ENCODE data around the gene AGPAT4.
A peak's percentile ranks its signal among the peaks of the same experiment; 100 is the strongest.

AGPAT4 gene

DNA sequence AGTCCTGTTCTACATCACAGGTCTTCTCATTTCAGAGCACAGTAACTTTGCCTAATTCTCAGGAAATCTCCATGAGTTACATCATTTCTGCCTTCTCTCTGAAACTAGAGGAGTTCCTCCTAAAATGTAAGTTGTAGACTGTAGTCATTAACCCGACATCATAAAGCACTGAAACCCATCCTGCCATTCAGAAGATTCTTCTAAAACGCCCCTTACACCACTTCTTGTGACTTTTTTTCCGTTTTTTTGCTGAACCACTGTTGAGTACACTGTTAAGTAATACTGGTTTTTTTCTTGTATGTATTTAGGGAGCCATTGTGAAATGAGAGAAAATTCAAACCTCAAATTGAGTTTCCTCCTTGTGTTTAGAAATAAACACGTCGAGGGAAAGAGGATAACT, 164.9 kb downstream of the AGPAT4 start:
- DNase-seq (ENCODE audit: low read depth), result no peak
- TF ChIP-seq, protein P1, sequence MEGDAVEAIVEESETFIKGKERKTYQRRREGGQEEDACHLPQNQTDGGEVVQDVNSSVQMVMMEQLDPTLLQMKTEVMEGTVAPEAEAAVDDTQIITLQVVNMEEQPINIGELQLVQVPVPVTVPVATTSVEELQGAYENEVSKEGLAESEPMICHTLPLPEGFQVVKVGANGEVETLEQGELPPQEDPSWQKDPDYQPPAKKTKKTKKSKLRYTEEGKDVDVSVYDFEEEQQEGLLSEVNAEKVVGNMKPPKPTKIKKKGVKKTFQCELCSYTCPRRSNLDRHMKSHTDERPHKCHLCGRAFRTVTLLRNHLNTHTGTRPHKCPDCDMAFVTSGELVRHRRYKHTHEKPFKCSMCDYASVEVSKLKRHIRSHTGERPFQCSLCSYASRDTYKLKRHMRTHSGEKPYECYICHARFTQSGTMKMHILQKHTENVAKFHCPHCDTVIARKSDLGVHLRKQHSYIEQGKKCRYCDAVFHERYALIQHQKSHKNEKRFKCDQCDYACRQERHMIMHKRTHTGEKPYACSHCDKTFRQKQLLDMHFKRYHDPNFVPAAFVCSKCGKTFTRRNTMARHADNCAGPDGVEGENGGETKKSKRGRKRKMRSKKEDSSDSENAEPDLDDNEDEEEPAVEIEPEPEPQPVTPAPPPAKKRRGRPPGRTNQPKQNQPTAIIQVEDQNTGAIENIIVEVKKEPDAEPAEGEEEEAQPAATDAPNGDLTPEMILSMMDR (conservative IDR thresholded peaks at IDR 0.05; ENCODE audit: low read length), result no peak
- no peak overlapping the region for H3K4me3 ChIP-seq (ENCODE audit: low read length)

DNA sequence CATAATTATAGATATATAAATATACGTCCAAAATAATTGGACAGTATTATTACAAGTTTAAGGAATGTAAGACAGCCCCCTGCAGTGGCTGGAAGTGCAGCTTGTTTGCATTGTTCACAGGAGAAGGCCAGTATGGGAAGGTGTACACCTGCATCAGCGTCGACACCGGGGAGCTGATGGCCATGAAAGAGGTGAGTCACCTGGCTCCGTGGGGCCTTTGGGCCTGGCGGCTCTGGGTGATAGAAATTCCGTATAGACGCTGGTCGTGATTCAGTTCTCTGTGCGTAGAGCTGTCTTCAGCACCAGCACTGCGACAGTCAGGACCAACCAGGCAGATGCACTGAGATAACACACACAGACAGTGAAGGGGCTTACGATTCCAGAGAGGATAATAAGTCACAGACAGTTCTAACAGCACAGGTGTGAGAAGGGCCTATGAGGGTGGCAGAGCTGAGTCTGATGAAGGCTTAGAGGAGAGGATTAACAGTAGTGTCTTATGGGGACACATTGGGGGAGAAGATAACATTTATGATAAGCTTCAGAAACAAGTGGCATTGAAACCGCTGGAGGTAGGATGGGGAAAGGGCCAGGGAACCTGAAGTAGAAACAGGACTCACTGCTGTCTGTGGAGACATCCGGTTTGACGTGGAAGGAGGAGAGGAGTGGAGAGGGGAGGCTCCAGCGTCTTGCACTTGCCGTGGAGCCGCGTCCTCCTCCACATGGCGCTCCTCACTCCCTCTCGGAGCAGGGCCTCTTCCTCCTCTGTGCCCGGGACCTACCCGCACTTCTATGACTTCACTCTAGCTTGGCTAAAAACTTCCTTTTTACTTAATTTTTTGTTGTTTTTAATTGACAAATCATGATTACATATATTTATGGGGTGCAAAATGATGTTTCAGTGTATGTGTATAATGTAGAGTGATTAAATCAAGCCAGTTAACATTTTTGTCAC, 165.8 kb downstream of the AGPAT4 start:
- TF ChIP-seq, protein P1 (conservative IDR thresholded peaks at IDR 0.05; ENCODE audit: low read length), result no peak
- H3K4me3 ChIP-seq (ENCODE audit: low read length), result no peak overlapping the region
- no peak for DNase-seq (ENCODE audit: low read depth)

DNA sequence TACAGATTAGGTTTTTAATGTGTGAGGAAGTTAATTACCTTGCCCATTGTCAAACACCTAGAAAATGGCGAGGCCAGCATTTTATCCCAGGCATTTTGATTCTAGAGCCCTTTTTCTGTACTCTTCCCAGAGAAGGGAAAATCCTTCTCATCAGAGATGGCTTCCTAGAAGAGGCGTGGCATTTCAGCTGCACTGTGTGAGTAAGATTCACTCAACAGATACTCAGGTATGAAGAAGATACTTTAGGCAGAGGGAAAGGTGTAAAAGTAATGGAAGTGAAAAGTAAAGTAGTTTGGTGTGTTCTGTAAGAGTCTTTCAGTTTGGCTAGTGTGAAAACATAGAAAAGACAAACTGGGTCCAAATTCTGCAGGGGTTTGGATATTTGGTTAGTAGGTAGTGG, 168.5 kb downstream of the AGPAT4 start:
- H3K4me3 ChIP-seq (ENCODE audit: low read length), result no peak overlapping the region
- DNase-seq (ENCODE audit: low read depth), result no peak
- TF ChIP-seq, protein P1 (conservative IDR thresholded peaks at IDR 0.05; ENCODE audit: low read length), result no peak

DNA sequence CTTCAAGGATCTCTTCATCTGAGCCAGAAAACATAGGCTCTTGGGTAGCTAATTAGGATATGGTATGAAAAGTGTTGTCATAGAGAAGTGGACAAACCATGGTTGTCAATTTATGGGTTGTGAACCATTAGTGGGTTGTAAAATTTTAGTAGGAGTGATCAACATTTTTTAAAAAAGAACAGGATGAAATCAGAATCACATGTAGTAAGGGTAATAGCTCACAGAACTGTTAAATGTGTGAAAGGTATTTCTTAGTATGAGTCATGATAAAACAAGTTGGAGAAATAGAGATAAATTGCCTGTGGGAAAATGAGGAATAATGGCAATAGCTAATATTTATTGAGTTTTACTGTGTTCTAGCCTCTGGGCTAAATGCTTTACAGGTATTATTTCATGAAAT, 168.9 kb downstream of the AGPAT4 start:
- H3K4me3 ChIP-seq (ENCODE audit: low read length), result no peak overlapping the region
- peak; percentile 61 for DNase-seq (ENCODE audit: low read depth)
- TF ChIP-seq, protein P1 (conservative IDR thresholded peaks at IDR 0.05; ENCODE audit: low read length), result no peak

DNA sequence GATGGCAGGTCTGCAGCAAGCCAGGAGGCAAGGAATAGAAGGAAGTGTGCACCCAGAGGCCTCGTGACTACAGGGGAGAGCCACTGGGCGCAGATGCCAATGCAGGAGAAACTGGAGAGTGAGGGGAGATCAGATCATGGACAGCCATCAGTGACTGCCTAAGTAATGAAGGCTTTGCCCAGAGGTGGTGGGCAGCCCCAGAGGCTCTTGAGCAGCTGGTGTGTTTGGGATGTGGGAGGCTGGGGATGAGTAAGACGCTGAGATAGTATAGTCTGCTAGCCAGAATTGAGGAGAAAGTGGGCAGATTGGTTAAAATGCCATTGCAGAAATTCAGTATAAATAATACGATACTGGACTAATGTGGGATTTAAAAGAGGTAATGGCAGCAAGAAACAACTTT, 170.4 kb downstream of the AGPAT4 start:
- no peak overlapping the region for H3K4me3 ChIP-seq (ENCODE audit: low read length)
- TF ChIP-seq, protein P1 (conservative IDR thresholded peaks at IDR 0.05; ENCODE audit: low read length), result no peak
- no peak for DNase-seq (ENCODE audit: low read depth)

DNA sequence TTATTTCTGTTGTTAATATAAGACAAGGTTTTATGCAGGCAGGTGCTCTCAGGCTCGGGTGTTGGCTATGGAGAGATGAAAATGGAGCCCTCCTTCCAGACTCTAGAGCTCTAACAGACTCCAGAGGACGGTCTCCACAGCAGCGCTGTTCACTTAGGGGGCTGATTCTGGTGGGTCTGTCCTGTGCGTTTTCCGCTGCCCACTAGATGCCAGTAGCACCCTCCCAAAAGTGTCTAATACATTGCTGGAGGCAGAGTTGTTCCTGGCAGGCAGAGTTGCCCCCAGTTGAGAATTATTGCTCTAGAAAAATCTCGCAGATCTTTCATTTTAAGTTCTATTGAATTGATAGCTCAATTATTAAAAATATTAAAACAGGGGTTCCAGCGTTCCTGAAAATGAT, 172.3 kb downstream of the AGPAT4 start:
- DNase-seq (ENCODE audit: low read depth), result no peak
- no peak overlapping the region for H3K4me3 ChIP-seq (ENCODE audit: low read length)
- TF ChIP-seq, protein P1 (conservative IDR thresholded peaks at IDR 0.05; ENCODE audit: low read length), result peak; percentile 27

DNA sequence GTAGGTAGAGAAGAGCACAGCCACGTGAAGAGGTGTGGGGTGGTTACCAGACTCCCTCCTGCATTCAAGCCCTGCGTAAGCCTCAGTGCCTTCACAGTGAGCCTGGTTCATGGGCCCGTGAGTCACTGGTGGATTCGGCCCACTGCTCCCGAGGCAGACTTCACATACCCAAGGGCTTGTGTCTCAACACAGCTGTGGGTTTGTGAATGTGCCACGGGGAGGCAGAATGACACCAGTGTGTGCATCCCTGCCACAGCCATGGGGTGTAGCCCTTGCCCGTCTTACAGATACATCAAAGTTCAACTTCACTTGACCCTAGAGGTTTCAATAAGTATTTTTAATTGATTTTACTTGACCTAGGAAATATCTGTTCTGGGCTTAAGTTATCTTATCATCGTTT, 173.8 kb downstream of the AGPAT4 start:
- TF ChIP-seq, protein P1 (conservative IDR thresholded peaks at IDR 0.05; ENCODE audit: low read length), result peak; percentile 12; the same call in 1 of the 2 replicates
- no peak for DNase-seq (ENCODE audit: low read depth)
- H3K4me3 ChIP-seq (ENCODE audit: low read length), result no peak overlapping the region
